Caco-2 (cell line): ENCODE measurements around the gene PTPRN2. TPM values are rescaled to one million over a fixed set of nuclear protein-coding genes. Genes with fewer than 3 reads are reported as not detected.

Experiments used
- BruUV-seq: library from RNA; stranded (reverse); fragments of 400-500 nt; replicated peaks from 2 replicates; lab custom pipeline; 2021; lab: Mats Ljungman, UMichigan
- CTCF ChIA-PET: fragments of 300-600 bp; sonication (Branson Sonifier 250); formaldehyde crosslinking; loops from one replicate; lab custom pipeline; 2022; ENCODE audit warnings: antibody characterized with exemption; lab: Charles Lee
- POLR2A ChIA-PET: fragments of 300-600 bp; sonication (Branson Sonifier 250); formaldehyde crosslinking; loops from one replicate; lab custom pipeline; 2022; ENCODE audit warnings: antibody characterized with exemption; lab: Charles Lee
- DNase-seq, 2 experiments: peaks; one replicate each; pipeline versions ENCODE4 v3.0.0 to v3.0.0-alpha.2; 2020 to 2022
- H3K27me3 ChIP-seq: replicated peaks from 2 replicates; pipeline ENCODE4 v1.6.0; 2011; ENCODE audit warnings: low read length; ENCODE audit not compliant: control insufficient read depth, insufficient read depth
- H3K36me3 ChIP-seq: 2 replicates; pipeline ENCODE4 v1.5.1; 2011; ENCODE audit warnings: low read length; ENCODE audit not compliant: control insufficient read depth, insufficient read depth
- H3K4me1 ChIP-seq: fragments of 250-450 bp; sonication (Bioruptor Pico); 2 replicates; pipeline ENCODE4 v1.5.1; 2020; ENCODE audit warnings: mild to moderate bottlenecking
- H3K4me3 ChIP-seq: 2 replicates; pipeline ENCODE4 v1.5.1; 2011; ENCODE audit warnings: low read depth, mild to moderate bottlenecking, control low read depth, low read length
- H3K9me3 ChIP-seq: fragments of 250-450 bp; sonication (Bioruptor Pico); 2 replicates; pipeline ENCODE4 v1.5.1; 2020; ENCODE audit warnings: mild to moderate bottlenecking, moderate library complexity
- H3K27ac Mint-ChIP-seq: one replicate; pipeline ENCODE4 v1.8.0; 2022; ENCODE audit warnings: mixed read lengths; ENCODE audit not compliant: unreplicated experiment
- H3K27me3 Mint-ChIP-seq: one replicate; pipeline ENCODE4 v1.8.0; 2022; ENCODE audit warnings: mixed read lengths; ENCODE audit not compliant: insufficient read depth, unreplicated experiment
- H3K36me3 Mint-ChIP-seq: one replicate; pipeline ENCODE4 v1.8.0; 2022; ENCODE audit warnings: mild to moderate bottlenecking, mixed read lengths; ENCODE audit not compliant: insufficient read depth, unreplicated experiment
- H3K4me1 Mint-ChIP-seq: one replicate; pipeline ENCODE4 v1.8.0; 2022; ENCODE audit warnings: low read depth, mixed read lengths; ENCODE audit not compliant: unreplicated experiment
- H3K4me3 Mint-ChIP-seq: one replicate; pipeline ENCODE4 v1.8.0; 2022; ENCODE audit warnings: mild to moderate bottlenecking, moderate library complexity, mixed read lengths; ENCODE audit not compliant: unreplicated experiment
- H3K9me3 Mint-ChIP-seq: one replicate; pipeline ENCODE4 v1.8.0; 2022; ENCODE audit warnings: mixed read lengths; ENCODE audit not compliant: unreplicated experiment
- CTCF ChIP-seq, 2 experiments: fragments of 200-600 bp in 1 of 2; IDR thresholded peaks; 1 replicate in 1 of 2; 2 replicates in 1 of 2; pipeline versions ENCODE4 v1.5.1 to v1.8.0; 2011 to 2022; ENCODE audit warnings: antibody characterized with exemption in 1 of 2, control low read depth in 1 of 2, inconsistent platforms in 1 of 2, low read depth in 1 of 2, low read length in 1 of 2, mild to moderate bottlenecking in 1 of 2, moderate library complexity in 1 of 2; ENCODE audit not compliant: insufficient read depth in 1 of 2, severe bottlenecking in 1 of 2, unreplicated experiment in 1 of 2
- intact Hi-C: fragments of 100-400 bp; cut with micrococcal nuclease; formaldehyde crosslinking; loops from one replicate; pipeline ENCODE4 v1.10.0; 2022; ENCODE audit not compliant: unreplicated experiment
- total RNA-seq: library from RNA; stranded (reverse); gene quantifications from 2 replicates; pipeline ENCODE4 v1.2.3, GENCODE V29; 2022

The PTPRN2 gene
- total RNA-seq, 1 experiment from 2014 or later, result 1.4 TPM

DNA sequence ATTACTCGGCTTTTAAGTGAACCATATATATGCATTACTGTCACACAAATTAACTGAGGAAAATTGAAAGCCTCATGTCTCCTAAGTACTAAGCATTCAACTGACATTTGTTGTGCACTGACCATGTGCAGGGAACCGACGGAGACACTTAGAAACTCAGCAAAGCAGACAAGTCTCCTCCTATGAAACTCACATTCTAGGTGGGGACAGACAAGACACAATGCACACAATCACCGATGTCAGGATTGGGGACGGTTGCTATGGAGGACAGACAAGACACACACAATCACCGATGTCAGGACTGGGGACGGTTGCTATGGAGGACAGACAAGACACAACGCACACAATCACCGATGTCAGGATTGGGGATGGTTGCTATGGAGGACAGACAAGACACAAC is 134.0 kb downstream of the PTPRN2 start:
- CTCF ChIA-PET, result no interaction called here
- TF ChIP-seq CTCF (IDR thresholded peaks at IDR 0.05; ENCODE audit: insufficient read depth in 1 of 2, low read depth in 1 of 2, low read length in 1 of 2, severe bottlenecking in 1 of 2, unreplicated experiment in 1 of 2), result no peak
- H3K4me1 Mint-ChIP-seq, result no peaks in the 10 kb centered on the region
- no peak overlapping the region for H3K4me3 Mint-ChIP-seq
- no peaks in the 10 kb centered on the region for H3K27me3 ChIP-seq
- no peaks in the 10 kb centered on the region for H3K36me3 Mint-ChIP-seq
- intact Hi-C loops, result no loop called here
- no peaks in the 10 kb centered on the region for H3K9me3 ChIP-seq
- POLR2A ChIA-PET, result no interaction called here
- BruUV-seq, result no TSS peak
- no peaks in the 10 kb centered on the region for H3K36me3 ChIP-seq
- no peaks in the 10 kb centered on the region for H3K4me1 ChIP-seq
- peaks cover 5% of the 10 kb centered on the region for H3K9me3 Mint-ChIP-seq
- H3K4me3 ChIP-seq, result no peak overlapping the region
- H3K27ac Mint-ChIP-seq, result no peak overlapping the region
- no peaks in the 10 kb centered on the region for H3K27me3 Mint-ChIP-seq
- DNase-seq, result no peak

- no peak for DNase-seq
- no peaks in the 10 kb centered on the region for H3K9me3 ChIP-seq
- H3K4me3 ChIP-seq, result no peak overlapping the region
- Mint-ChIP-seq H3K9me3 (peaks cover 5% of the 10 kb centered on the region), H3K27me3 (no peaks in the 10 kb centered on the region), H3K4me1 (no peaks in the 10 kb centered on the region), H3K27ac (no peak overlapping the region), H3K36me3 (no peaks in the 10 kb centered on the region), H3K4me3 (no peak overlapping the region)
- no peak for TF ChIP-seq CTCF (IDR thresholded peaks at IDR 0.05; ENCODE audit: insufficient read depth in 1 of 2, low read depth in 1 of 2, low read length in 1 of 2, severe bottlenecking in 1 of 2, unreplicated experiment in 1 of 2)
- H3K27me3 ChIP-seq, result no peaks in the 10 kb centered on the region
- ChIA-PET POLR2A (no interaction called here), CTCF (no interaction called here)
- BruUV-seq, result no TSS peak
- no peaks in the 10 kb centered on the region for H3K36me3 ChIP-seq
- intact Hi-C loops, result no loop called here
- no peaks in the 10 kb centered on the region for H3K4me1 ChIP-seq
Observed at GRCh38 chr7:158452331-158452730, 135.3 kb downstream of the PTPRN2 start.

DNA sequence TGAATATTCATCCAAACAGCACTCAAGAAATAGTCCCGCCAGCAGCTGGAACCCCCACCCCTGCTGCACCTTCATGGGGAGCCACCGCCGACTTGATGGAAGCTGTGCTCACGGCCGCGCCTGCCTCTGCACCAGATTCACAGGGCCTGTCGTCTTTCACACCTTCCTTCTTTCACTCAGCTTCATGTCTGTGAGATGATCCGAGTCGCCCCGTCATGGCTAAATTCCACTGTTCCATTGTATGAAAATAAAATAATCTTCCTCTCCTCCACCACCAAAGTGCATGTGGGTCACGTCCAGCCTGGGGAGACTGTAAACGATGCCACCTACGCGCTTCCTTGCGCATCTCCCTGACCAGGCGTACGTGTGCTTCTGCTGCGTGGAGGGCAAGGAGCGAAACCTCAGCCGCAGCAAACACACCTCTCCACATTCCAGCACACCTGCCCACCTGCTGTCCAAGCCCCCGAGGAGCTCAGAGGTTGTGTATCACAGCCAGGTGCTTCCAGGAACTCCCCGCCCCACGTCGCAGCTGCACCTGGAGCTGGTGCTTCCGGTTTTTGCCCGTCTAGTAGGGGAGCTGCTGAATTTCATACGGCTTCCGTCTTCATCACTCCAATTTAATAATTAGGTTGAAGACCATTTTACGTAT is 137.0 kb downstream of the PTPRN2 start:
- POLR2A ChIA-PET, result no interaction called here
- Mint-ChIP-seq H3K4me1 (no peaks in the 10 kb centered on the region), H3K36me3 (no peaks in the 10 kb centered on the region), H3K27ac (no peak overlapping the region), H3K9me3 (peaks cover 5% of the 10 kb centered on the region), H3K27me3 (no peaks in the 10 kb centered on the region), H3K4me3 (no peak overlapping the region)
- Histone ChIP-seq H3K9me3 (no peaks in the 10 kb centered on the region), H3K36me3 (no peaks in the 10 kb centered on the region), H3K4me3 (no peak overlapping the region), H3K4me1 (no peaks in the 10 kb centered on the region), H3K27me3 (no peaks in the 10 kb centered on the region)
- no peak for TF ChIP-seq CTCF (IDR thresholded peaks at IDR 0.05; ENCODE audit: insufficient read depth in 1 of 2, low read depth in 1 of 2, low read length in 1 of 2, severe bottlenecking in 1 of 2, unreplicated experiment in 1 of 2)
- no TSS peak for BruUV-seq
- CTCF ChIA-PET, result no interaction called here
- no peak for DNase-seq
- intact Hi-C loops, result no loop called here
